Cardiac fibroblast (primary cell): ENCODE data around the gene CORIN.
"Not testable (repeated sequence)": the region's sequence is repeated elsewhere in the genome, so short reads cannot be mapped to it uniquely, and the experiment has no call there.

Experiments
- DNase-seq, 2 donors: peaks; one replicate each; pipeline versions ENCODE4 v3.0.0 to v3.0.0-alpha.2; 2010; ENCODE audit warnings: low read depth in 2 of 2
- H3K4me3 ChIP-seq, 2 donors: replicated peaks in 1 of 2; 1 replicate in 1 of 2; 2 replicates in 1 of 2; pipeline ENCODE4 v1.5.1; 2011; ENCODE audit warnings: low read depth in 2 of 2, low read length in 2 of 2, mild to moderate bottlenecking in 2 of 2, moderate library complexity in 1 of 2
- CTCF ChIP-seq: IDR thresholded peaks from one replicate; pipeline ENCODE4 v1.5.1; 2011; ENCODE audit warnings: low read depth, mild to moderate bottlenecking, low read length, inconsistent platforms

Gene CORIN

GRCh38 chr4:47701286-47701685, 136.6 kb downstream of the CORIN start:
- no peak for DNase-seq
- no peak for TF ChIP-seq CTCF
- H3K4me3 ChIP-seq: no peak overlapping the region

GRCh38 chr4:47698837-47699236, 139.0 kb downstream of the CORIN start:
- TF ChIP-seq CTCF: no peak
- DNase-seq: no peak
- H3K4me3 ChIP-seq: no peak overlapping the region

GRCh38 chr4:47696823-47697222, 141.0 kb downstream of the CORIN start:
- H3K4me3 ChIP-seq: no peak overlapping the region
- TF ChIP-seq CTCF: no peak
- DNase-seq: no peak

GRCh38 chr4:47695260-47695659, 142.6 kb downstream of the CORIN start:
- no peak overlapping the region for H3K4me3 ChIP-seq
- TF ChIP-seq CTCF: no peak
- DNase-seq: no peak

- no peak overlapping the region for H3K4me3 ChIP-seq
- TF ChIP-seq CTCF: no peak
- DNase-seq: no peak
These were observed 143.5 kb downstream of the CORIN start for GRCh38 chr4:47694322-47694721.

- TF ChIP-seq CTCF: no peak
These were observed 145.2 kb downstream of the CORIN start for GRCh38 chr4:47692691-47693090.

GRCh38 chr4:47691757-47692383, 146.0 kb downstream of the CORIN start:
- H3K4me3 ChIP-seq: not testable (repeated sequence)
- DNase-seq: peak; percentile 13 to 15

More at GRCh38 chr4:47692691-47693090, 145.2 kb downstream of the CORIN start:
- no peak for DNase-seq
- H3K4me3 ChIP-seq: no peak overlapping the region
